KOPT-K1 (cell line): ENCODE results near the gene PIK3C2A.

Experiments
- H3K27ac ChIP-seq: fragments of 200-600 bp; sonication (generic); 2 replicates; pipeline ENCODE4 v1.5.1; 2016; ENCODE audit warnings: antibody characterized with exemption, mild to moderate bottlenecking, low read depth, low read length; ENCODE audit not compliant: poor library complexity, severe bottlenecking
- H3K36me3 ChIP-seq: fragments of 200-600 bp; sonication (generic); 2 replicates; pipeline ENCODE4 v1.5.1; 2017; ENCODE audit warnings: antibody characterized with exemption, mild to moderate bottlenecking, low read length, moderate library complexity; ENCODE audit not compliant: insufficient read depth
- H3K9me3 ChIP-seq: fragments of 200-600 bp; sonication (generic); 2 replicates; pipeline ENCODE4 v1.5.1; 2017; ENCODE audit warnings: antibody characterized with exemption, low read length, mild to moderate bottlenecking; ENCODE audit not compliant: insufficient read depth, poor library complexity, severe bottlenecking

PIK3C2A gene

GRCh38 chr11:17185938-17186337 is 21.8 kb downstream of the PIK3C2A start:
- Histone ChIP-seq H3K9me3 (no peaks in the 10 kb centered on the region), H3K27ac (no peak overlapping the region), H3K36me3 (no peaks in the 10 kb centered on the region)

- Histone ChIP-seq H3K9me3 (no peaks in the 10 kb centered on the region), H3K36me3 (no peaks in the 10 kb centered on the region), H3K27ac (no peak overlapping the region)
Measured at GRCh38 chr11:17184882-17185587, 22.8 kb downstream of the PIK3C2A start.

GRCh38 chr11:17183836-17184235 is 23.9 kb downstream of the PIK3C2A start:
- Histone ChIP-seq H3K27ac (no peak overlapping the region), H3K9me3 (no peaks in the 10 kb centered on the region), H3K36me3 (no peaks in the 10 kb centered on the region)

GRCh38 chr11:17179970-17180369 is 27.8 kb downstream of the PIK3C2A start:
- no peaks in the 10 kb centered on the region for H3K9me3 ChIP-seq
- no peak overlapping the region for H3K27ac ChIP-seq
- no peaks in the 10 kb centered on the region for H3K36me3 ChIP-seq

- H3K36me3 ChIP-seq: peaks cover 12% of the 10 kb centered on the region
- H3K9me3 ChIP-seq: no peaks in the 10 kb centered on the region
- H3K27ac ChIP-seq: no peak overlapping the region
Measured at GRCh38 chr11:17173332-17173731, 34.5 kb downstream of the PIK3C2A start.

- H3K9me3 ChIP-seq: no peaks in the 10 kb centered on the region
- H3K36me3 ChIP-seq: peaks cover 19% of the 10 kb centered on the region
- no peak overlapping the region for H3K27ac ChIP-seq
Measured at GRCh38 chr11:17171916-17172315, 35.9 kb downstream of the PIK3C2A start.

GRCh38 chr11:17171343-17171742 is 36.4 kb downstream of the PIK3C2A start:
- H3K36me3 ChIP-seq: peaks cover 19% of the 10 kb centered on the region
- no peak overlapping the region for H3K27ac ChIP-seq
- no peaks in the 10 kb centered on the region for H3K9me3 ChIP-seq

GRCh38 chr11:17169876-17170275 is 37.9 kb downstream of the PIK3C2A start:
- Histone ChIP-seq H3K27ac (no peak overlapping the region), H3K9me3 (no peaks in the 10 kb centered on the region), H3K36me3 (peaks cover 19% of the 10 kb centered on the region)

- Histone ChIP-seq H3K36me3 (peaks cover 19% of the 10 kb centered on the region), H3K27ac (no peak overlapping the region), H3K9me3 (no peaks in the 10 kb centered on the region)
Measured at GRCh38 chr11:17165247-17165890, 42.4 kb downstream of the PIK3C2A start.

- Histone ChIP-seq H3K9me3 (no peaks in the 10 kb centered on the region), H3K27ac (no peak overlapping the region), H3K36me3 (peaks cover 19% of the 10 kb centered on the region)
Measured at GRCh38 chr11:17164361-17165246, 43.2 kb downstream of the PIK3C2A start.

- Histone ChIP-seq H3K27ac (no peak overlapping the region), H3K36me3 (peaks cover 11% of the 10 kb centered on the region), H3K9me3 (no peaks in the 10 kb centered on the region)
Measured at GRCh38 chr11:17163736-17164135, 44.0 kb downstream of the PIK3C2A start.

GRCh38 chr11:17163291-17163690 is 44.5 kb downstream of the PIK3C2A start:
- no peaks in the 10 kb centered on the region for H3K9me3 ChIP-seq
- H3K36me3 ChIP-seq: peaks cover 7% of the 10 kb centered on the region
- H3K27ac ChIP-seq: no peak overlapping the region

- no peak overlapping the region for H3K27ac ChIP-seq
- no peaks in the 10 kb centered on the region for H3K9me3 ChIP-seq
- H3K36me3 ChIP-seq: no peaks in the 10 kb centered on the region
Measured at GRCh38 chr11:17162376-17162775, 45.4 kb downstream of the PIK3C2A start.

- no peak overlapping the region for H3K27ac ChIP-seq
- H3K9me3 ChIP-seq: no peaks in the 10 kb centered on the region
- no peaks in the 10 kb centered on the region for H3K36me3 ChIP-seq
Measured at GRCh38 chr11:17161515-17161914, 46.3 kb downstream of the PIK3C2A start.

GRCh38 chr11:17159441-17159840 is 48.3 kb downstream of the PIK3C2A start:
- peaks cover 10% of the 10 kb centered on the region; the same call in 1 of the 2 replicates for H3K36me3 ChIP-seq
- H3K27ac ChIP-seq: no peak overlapping the region
- no peaks in the 10 kb centered on the region for H3K9me3 ChIP-seq
